HG02884 (cell line): ENCODE measurements around the gene MRPL47.
"Not testable (repeated sequence)": the region's sequence is repeated elsewhere in the genome, so short reads cannot be mapped to it uniquely, and the experiment has no call there.

ENCODE experiments used
- ATAC-seq: cut with Tn5 transposase; IDR thresholded peaks from one replicate; pipeline ENCODE4 v1.9.1; 2021; ENCODE audit warnings: mild to moderate bottlenecking, moderate library complexity; ENCODE audit not compliant: unreplicated experiment

The MRPL47 gene

DNA sequence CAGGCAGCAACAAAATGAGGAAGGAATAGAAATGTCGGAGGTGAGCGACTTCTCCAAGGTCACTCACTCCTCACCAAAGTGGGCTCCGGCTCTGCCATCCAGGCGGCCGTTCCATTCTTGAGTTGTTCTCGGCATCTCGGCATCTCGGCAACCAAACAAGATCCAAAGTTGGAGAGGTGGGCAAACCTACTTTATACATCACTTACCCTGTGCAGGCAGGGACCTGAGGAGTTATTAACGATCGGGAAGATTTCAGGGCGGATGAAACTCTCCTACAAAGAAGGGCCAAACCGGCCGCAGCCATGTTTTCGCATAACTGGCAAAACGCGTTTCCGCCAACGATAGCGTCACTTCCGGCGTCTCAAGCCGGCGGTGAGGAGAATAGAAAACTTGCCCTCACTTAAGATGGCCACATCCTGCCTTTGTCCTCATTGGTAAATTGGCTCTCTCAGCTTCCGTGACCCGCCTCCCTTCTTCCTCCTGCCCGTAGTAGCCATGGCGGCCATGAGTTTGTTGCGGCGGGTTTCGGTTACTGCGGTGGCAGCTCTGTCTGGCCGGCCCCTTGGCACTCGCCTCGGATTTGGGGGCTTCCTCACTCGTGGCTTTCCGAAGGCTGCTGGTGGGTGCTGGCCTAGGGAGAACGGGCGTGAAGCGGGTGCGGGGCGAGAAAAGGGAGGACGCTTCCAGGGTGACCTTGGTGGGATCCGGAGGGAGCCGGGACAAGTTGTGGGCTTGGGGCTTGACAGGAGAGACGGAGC, at the start of gene MRPL47, which contains the start of gene NDUFB5:
Gene MRPL47, minus strand, starts transcription at position 318 of the 758 bp plus-strand sequence. Its CDS starts 14 bp downstream, at position 304.
Gene NDUFB5, plus strand, starts transcription at position 474 of the 758 bp plus-strand sequence. Its CDS starts 22 bp downstream, at position 496.
- peak; percentile 94 for ATAC-seq

GRCh38 chr3:179653096-179653797, 48.8 kb upstream of the MRPL47 start:
- peak; percentile 53 for ATAC-seq

DNA sequence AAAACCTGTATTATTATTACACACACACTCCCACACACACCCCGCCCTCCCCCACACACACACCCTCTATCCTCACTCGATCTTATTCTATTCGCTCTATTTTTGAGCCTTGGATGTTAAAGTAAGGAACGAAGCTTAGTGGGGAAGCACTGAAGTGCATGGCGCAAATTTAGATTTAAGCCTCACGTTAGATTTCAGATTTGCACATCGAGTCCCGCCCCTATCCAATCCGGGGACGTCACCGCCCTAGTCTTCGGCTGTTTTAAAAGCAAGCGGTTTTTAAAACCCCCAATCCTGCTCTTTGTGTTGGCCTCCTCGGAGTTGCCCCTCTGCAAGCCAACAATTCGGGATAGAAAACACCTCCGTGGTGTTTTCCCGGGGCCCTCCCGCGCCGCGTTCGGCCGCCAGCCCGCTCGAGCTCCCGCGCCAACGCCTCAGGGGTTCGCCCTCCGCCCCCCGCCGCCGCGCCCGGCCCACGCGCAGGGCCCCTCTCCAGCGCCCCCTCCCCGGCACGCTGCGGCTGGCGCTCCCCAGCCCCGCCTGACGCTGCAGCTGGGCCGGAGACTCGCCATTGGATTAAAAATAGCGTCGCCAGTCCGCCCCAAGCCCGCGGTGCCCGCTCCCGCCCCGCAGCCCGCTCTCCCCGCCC, 48.1 kb upstream of the MRPL47 start, which contains the start of gene USP13:
Gene USP13, plus strand, starts transcription at position 594 of the 649 bp plus-strand sequence. CDS start 186 bp downstream, outside the sequence.
- peak; percentile 61 for ATAC-seq

- ATAC-seq: no peak
These were observed 47.4 kb upstream of the MRPL47 start for GRCh38 chr3:179651687-179652446.

DNA sequence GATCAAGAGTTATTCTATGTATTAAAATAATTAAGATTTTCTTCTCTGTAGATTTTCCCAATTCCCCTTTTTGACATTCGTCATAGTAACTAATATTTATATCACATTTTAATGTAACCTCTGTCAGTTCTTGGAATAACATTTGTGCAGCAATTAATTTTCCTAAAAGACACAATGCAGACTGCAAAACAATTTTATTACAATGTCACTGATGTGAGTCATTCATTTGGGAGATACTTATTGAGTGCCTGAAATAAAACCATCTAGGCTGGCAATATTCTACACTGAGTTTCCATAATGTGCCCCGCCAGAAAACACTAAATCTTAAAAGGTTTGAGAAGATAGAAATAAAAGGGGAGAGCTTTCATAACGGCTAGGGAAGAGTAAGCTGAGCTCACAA, 41.7 kb upstream of the MRPL47 start:
- no peak for ATAC-seq

DNA sequence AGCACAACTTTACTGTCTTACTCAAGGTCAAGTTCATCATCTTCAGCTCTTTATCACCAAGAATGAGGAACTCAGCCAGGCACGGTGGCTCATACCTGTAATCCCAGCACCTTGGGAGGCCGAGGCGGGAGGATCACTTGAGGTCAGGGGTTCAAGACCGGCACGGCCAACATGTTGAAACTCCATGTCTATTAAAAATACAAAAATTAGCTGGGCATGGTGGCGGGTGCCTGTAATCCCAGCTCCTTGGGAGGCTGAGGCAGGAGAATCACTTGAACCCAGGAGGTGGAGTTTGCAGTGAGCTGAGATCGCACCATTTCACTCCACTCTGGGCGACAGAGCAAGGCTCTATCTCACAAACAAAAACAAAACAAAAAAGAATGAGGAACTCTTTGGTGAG, 39.4 kb upstream of the MRPL47 start:
- ATAC-seq: not testable (repeated sequence)

DNA sequence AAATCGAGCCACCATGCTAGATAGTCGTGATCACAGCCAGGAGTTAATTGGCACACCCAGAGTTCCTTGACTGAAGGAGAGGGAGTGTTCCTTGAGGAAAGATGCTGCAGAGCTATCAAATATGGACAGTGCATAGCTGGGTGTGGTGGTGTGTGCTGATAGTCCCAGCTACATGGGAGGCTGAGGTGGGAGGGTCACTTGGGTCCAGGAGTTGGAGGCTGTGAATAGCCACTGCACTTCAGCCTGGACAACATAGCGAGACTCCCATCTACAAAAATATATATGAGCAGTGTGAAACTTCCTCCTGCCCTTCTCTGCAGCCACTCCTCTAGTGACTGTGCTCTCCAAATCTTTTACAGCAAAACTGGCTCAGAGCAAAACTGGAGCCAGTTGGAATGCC, 38.4 kb upstream of the MRPL47 start:
- no peak for ATAC-seq

DNA sequence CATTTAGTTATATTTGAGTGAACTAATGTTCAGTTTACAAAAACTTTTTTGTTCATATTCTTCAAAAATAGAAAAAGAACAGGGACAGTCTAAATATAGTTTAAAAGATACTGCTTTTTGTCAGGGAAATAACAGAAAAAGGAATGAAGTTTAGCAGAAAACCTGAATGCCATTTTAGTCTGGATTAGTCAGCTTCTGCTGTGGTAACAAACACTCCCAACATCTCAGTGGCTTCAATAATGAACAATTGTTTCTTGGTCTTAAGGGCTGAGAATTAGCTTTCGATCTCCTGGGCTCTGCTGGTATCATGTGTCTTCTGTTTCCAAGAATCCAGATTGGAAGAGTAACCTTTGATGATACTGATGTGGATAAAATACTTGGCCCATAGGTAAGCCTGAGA, 36.0 kb upstream of the MRPL47 start:
- no peak for ATAC-seq

DNA sequence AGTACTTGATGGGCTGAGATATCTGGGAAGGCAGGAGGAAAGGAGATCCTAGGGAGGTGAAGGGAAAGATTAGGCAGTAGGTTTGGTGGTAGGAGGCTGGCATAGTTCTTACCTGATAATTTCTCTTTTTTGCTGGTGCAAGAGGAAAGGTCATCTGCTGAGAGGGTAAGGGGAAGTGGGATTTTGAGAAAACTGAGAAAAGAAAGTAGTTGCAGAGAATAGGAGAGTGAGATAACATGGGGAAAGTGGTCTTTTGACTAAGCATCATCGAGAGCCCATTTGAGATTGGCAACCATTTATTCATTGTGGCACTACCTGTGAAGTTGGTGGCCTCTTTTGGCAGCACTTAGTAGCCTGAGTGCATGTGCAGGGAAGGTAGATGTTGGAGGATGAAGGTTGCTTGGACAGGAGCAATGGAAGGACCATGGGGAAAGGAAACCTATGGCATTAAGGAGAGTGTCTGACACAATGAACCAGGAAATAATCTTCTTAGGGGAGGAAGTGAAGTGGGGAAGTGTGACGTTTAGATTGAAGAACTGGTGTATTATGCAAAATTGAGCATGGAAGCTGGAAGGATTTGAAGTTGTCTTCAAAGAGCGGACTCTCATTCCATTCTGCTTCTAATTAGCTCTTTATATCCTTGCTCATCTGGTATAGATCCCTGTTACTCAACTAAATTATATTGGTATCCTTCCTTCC, 26.5 kb upstream of the MRPL47 start:
- ATAC-seq: no peak

DNA sequence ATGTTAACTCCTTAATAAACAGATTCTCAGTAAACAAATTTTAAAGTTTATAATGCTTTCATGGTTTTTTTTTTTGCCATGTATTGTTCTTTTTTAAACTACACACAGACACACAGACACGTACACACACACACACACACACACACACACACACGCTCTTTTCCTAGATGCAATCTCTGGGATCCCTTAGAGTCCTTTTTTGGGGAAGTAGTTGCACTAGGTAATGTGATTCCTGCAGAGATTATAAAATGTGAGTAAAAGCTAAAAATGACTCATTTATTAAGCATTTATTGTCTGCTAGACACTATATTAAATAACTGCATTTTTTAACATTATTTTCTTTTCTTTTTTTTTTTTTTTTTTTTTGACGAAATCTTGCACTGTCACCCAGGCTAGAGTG, 20.0 kb upstream of the MRPL47 start:
- no peak for ATAC-seq

DNA sequence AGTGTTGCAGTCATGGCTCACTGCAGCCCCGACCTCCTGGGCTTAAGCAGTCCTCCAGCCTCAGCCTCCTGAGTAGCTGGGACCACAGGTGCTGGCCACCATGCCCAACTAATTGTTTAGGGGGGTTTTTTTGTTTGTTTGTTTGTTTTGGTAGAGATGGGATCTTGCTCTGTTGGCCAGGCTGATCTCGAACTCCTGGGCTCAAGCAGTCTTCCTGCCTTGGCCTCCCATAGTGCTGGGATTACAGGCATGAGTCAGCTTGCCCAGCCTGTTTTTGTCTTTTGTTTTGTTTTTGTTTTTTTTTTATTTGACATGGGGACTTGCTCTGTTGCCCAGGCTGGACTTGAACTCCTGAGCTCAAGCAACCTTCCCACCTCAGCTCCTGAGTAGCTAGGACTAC, 17.6 kb upstream of the MRPL47 start:
- ATAC-seq: no peak

- no peak for ATAC-seq
These were observed 11.2 kb upstream of the MRPL47 start for GRCh38 chr3:179615458-179616173.

GRCh38 chr3:179613807-179614206, 9.4 kb upstream of the MRPL47 start:
- no peak for ATAC-seq

- no peak for ATAC-seq
These were observed 5.6 kb upstream of the MRPL47 start for GRCh38 chr3:179610066-179610465.

GRCh38 chr3:179608931-179609720, 4.7 kb upstream of the MRPL47 start:
- peak; percentile 61 for ATAC-seq

GRCh38 chr3:179606534-179607085, 2.2 kb upstream of the MRPL47 start:
- ATAC-seq: no peak

DNA sequence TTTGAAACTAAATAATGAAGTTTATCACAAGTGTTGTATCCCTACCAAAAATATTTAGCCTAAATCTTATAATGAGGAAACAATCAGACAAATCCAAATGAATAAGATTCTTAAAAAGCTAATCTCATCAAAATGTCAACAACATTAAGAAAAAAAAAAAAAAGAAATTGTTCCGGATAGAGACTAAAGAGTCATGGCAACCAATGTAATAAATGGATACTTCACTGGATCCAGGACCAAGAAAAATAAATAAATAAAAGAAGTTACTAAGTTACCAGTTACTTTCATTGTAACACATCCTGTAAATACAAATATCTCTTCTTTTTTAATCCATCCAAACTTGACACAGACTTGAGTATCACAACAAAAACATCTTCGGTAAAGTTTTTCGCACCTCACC, 607 bp downstream of the MRPL47 start:
- no peak for ATAC-seq

- ATAC-seq: no peak
These were observed 1.1 kb downstream of the MRPL47 start for GRCh38 chr3:179603321-179603720.
